HFFc6 (cell line): ENCODE data around the gene GNAS. TPM values are rescaled to one million over a fixed set of nuclear protein-coding genes. Genes with fewer than 3 reads are reported as not detected.

Source experiments
- DNase-seq: peaks from one replicate; pipeline ENCODE4 v3.0.0-alpha.2; 2018
- H3K27ac Mint-ChIP-seq: 2 replicates; pipeline ENCODE4 v1.8.0; 2020; ENCODE audit warnings: mild to moderate bottlenecking, mixed read lengths
- H3K27me3 Mint-ChIP-seq: 2 replicates; pipeline ENCODE4 v1.8.0; 2021; ENCODE audit warnings: mild to moderate bottlenecking, moderate library complexity, mixed read lengths; ENCODE audit not compliant: insufficient read depth
- H3K36me3 Mint-ChIP-seq: 2 replicates; pipeline ENCODE4 v1.8.0; 2021; ENCODE audit warnings: low read depth, mixed read lengths
- H3K4me1 Mint-ChIP-seq: 2 replicates; pipeline ENCODE4 v1.8.0; 2020; ENCODE audit warnings: low read depth, mixed read lengths
- H3K4me3 Mint-ChIP-seq: 2 replicates; pipeline ENCODE4 v1.8.0; 2020; ENCODE audit warnings: mild to moderate bottlenecking, moderate library complexity, mixed read lengths
- H3K9me3 Mint-ChIP-seq: 2 replicates; pipeline ENCODE4 v1.8.0; 2020; ENCODE audit warnings: mild to moderate bottlenecking, mixed read lengths
- CTCF ChIP-seq: fragments of 200-600 bp; sonication (generic); IDR thresholded peaks from 2 replicates; pipeline ENCODE4 v1.5.0; 2021; ENCODE audit warnings: antibody characterized with exemption, mild to moderate bottlenecking
- total RNA-seq, 6 experiments: library from RNA; stranded (reverse); fragmentation: NEBNext Ultra II Directional; extraction: Animal tissue kit (Norgen Biotek cat#: 25700); gene quantifications; 2 replicates in 1 of 6; 3 replicates in 5 of 6; pipeline ENCODE4 v1.2.3, GENCODE V29; 2021

GNAS gene
- total RNA-seq, 6 experiments from 2014 or later: 820 to 1,032 (median 914) TPM

- H3K4me3 Mint-ChIP-seq: no peak overlapping the region
- TF ChIP-seq CTCF: no peak
- no peak overlapping the region for H3K27ac Mint-ChIP-seq
- DNase-seq: no peak
- no peaks in the 10 kb centered on the region for H3K9me3 Mint-ChIP-seq
- no peaks in the 10 kb centered on the region; the same call in 1 of the 2 replicates for H3K27me3 Mint-ChIP-seq
- peaks cover 72% of the 10 kb centered on the region for H3K36me3 Mint-ChIP-seq
- peaks cover 37% of the 10 kb centered on the region for H3K4me1 Mint-ChIP-seq
These were observed 57.1 kb downstream of the GNAS start for GRCh38 chr20:58909585-58909984.

- no peak for DNase-seq
- Mint-ChIP-seq H3K9me3 (no peaks in the 10 kb centered on the region), H3K27ac (peak overlapping the region; percentile 21; the same call in 1 of the 2 replicates), H3K27me3 (no peaks in the 10 kb centered on the region), H3K36me3 (peaks cover 64% of the 10 kb centered on the region), H3K4me1 (peaks cover 30% of the 10 kb centered on the region), H3K4me3 (no peak overlapping the region)
- TF ChIP-seq CTCF: no peak
These were observed 58.0 kb downstream of the GNAS start for GRCh38 chr20:58910473-58910872.

- H3K9me3 Mint-ChIP-seq: no peaks in the 10 kb centered on the region
- no peak overlapping the region for H3K27ac Mint-ChIP-seq
- peaks cover 22% of the 10 kb centered on the region for H3K4me1 Mint-ChIP-seq
- no peak overlapping the region for H3K4me3 Mint-ChIP-seq
- peaks cover 56% of the 10 kb centered on the region for H3K36me3 Mint-ChIP-seq
- no peak for DNase-seq
- TF ChIP-seq CTCF: no peak
- H3K27me3 Mint-ChIP-seq: no peaks in the 10 kb centered on the region
These were observed 58.8 kb downstream of the GNAS start for GRCh38 chr20:58911309-58911708.

GRCh38 chr20:58911970-58912369 lies 59.5 kb downstream of the GNAS start:
- H3K27ac Mint-ChIP-seq: no peak overlapping the region
- peaks cover 52% of the 10 kb centered on the region for H3K36me3 Mint-ChIP-seq
- no peaks in the 10 kb centered on the region for H3K27me3 Mint-ChIP-seq
- H3K4me1 Mint-ChIP-seq: peaks cover 15% of the 10 kb centered on the region
- no peak for TF ChIP-seq CTCF
- H3K9me3 Mint-ChIP-seq: no peaks in the 10 kb centered on the region
- DNase-seq: no peak
- H3K4me3 Mint-ChIP-seq: no peak overlapping the region

- H3K27ac Mint-ChIP-seq: no peak overlapping the region
- no peak for TF ChIP-seq CTCF
- H3K9me3 Mint-ChIP-seq: no peaks in the 10 kb centered on the region
- DNase-seq: no peak
- H3K4me3 Mint-ChIP-seq: no peak overlapping the region
- H3K36me3 Mint-ChIP-seq: peaks cover 41% of the 10 kb centered on the region
- no peaks in the 10 kb centered on the region for H3K27me3 Mint-ChIP-seq
- H3K4me1 Mint-ChIP-seq: peaks cover 4% of the 10 kb centered on the region
These were observed 60.6 kb downstream of the GNAS start for GRCh38 chr20:58913079-58913478.

- Mint-ChIP-seq H3K9me3 (no peaks in the 10 kb centered on the region), H3K27me3 (peaks cover 7% of the 10 kb centered on the region), H3K36me3 (no peaks in the 10 kb centered on the region), H3K4me1 (no peaks in the 10 kb centered on the region), H3K4me3 (no peak overlapping the region), H3K27ac (no peak overlapping the region)
- DNase-seq: no peak
- no peak for TF ChIP-seq CTCF
These were observed 66.1 kb downstream of the GNAS start for GRCh38 chr20:58918621-58919020.
